Measurements from ENCODE around the gene SIGMAR1. TPM values are rescaled to one million over a fixed set of nuclear protein-coding genes. Genes with fewer than 3 reads are reported as not detected.

SIGMAR1 gene
- total RNA-seq, 1 donor: 15.6 TPM

DNA sequence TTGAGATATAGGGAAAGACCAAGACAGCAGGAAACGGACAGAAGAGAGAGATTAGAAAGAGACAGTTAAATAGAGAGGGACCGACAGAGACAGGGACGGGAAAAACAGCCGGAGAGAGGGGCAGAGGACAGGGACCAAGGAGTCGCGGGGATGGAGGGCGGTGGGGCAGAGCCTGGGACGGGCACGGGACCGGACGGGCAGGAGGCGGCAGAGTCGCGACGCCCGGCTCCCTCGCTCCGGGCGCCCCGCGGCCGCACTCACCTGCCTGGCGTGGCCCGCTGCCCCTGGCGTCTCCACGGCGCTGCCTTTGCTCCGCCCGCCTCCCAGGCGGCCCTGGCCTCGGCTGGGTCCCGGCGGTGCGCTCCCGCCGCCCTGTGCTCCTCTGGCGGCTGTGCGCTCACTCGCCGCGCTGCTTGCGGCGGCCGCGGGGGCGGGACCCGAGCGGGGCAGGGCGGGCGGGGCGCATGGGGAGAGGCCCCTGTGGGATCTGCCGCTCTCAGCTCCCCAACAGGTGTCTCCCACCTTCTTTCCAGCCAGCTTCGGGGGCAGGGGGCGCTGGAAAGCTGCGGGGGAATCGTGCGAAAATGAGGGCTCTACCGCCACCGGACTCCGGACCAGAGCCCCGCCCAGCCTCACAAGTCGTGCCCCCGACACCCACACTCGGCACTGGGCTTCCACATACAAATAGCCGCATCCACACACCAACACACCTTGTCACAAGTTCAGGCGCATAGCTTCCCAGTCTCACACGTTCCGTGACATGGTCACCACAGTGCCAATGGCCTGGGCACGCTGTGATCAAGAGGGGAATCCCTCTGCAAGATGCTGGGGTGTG lies 8.7 kb downstream of the SIGMAR1 start, which contains the start of gene ARID3C:
ARID3C (minus strand) TSS at position 411 of the 835 bp plus-strand sequence. CDS start 1,052 bp downstream, outside the sequence.
- Histone ChIP-seq H3K27me3 (ENCODE audit: insufficient read depth, low read length) (peaks cover 70% of the 10 kb centered on the region), H3K9me3 (ENCODE audit: low read depth, low read length) (no peaks in the 10 kb centered on the region), H3K4me1 (ENCODE audit: insufficient read depth, low read length) (peaks cover 12% of the 10 kb centered on the region), H3K4me3 (ENCODE audit: low read length) (no peak within 1 kb of the TSS)

DNA sequence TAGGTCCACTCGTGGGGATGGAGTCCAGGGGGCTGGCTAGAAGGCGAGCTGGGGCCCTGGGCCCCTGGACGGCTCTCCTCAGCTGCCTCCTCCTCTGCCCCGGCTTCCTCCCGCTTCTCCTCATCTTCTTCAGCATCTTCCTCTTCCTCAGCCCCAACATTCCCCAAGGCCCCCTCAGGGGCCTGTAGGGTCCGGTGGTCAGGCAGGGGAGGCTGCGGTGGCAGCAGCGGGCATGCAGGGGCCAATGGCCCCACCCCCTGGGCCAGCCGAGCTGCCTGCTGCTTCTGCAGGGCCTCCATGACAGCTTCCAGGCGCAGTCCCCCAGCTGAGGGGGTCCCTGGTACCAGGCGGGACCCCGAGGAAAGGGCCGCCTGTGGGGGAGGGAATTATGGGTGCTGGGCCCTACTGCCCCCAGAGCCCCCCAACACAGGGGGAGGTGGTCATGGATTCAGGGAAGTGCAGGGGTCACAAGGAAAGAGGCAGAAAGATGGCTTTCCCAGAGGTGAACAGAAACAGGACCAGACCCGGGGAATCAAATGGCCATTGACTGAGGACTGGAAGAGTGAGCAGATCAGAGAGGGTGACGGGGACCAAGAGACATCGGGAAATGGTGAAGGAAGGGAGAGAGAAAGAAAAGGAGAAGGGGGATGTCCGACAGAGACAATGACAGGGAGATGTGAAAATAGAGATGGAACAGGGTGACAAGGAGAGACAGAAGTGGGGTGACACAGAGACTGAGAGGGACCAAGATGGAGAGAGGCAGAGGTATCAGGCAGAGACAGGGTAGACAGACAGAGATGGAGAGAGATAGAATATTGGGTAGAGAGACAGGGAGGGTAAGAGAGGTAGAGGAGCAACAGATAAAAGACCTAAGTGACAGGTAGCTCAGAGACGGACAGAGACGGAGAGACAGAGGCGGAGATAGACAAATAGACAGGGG lies 9.6 kb downstream of the SIGMAR1 start:
- H3K9me3 ChIP-seq (ENCODE audit: low read depth, low read length): no peaks in the 10 kb centered on the region
- H3K4me1 ChIP-seq (ENCODE audit: insufficient read depth, low read length): peaks cover 14% of the 10 kb centered on the region
- peaks cover 77% of the 10 kb centered on the region for H3K27me3 ChIP-seq (ENCODE audit: insufficient read depth, low read length)
- H3K4me3 ChIP-seq (ENCODE audit: low read length): no peak overlapping the region

DNA sequence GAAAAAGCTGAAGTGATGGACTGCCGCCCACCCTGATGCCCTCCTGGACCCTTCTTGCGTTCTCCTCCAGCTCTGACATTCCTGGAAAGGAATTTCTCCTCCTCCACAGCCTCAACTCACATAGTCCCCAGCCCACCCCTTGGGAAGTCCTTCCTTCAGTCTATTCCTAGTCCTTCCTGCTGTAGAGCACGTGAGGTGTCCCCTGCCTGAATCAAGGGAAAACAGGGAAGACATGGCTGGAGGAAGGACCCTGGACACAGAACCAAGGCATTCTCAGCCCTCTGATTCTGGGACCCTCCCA lies 12.5 kb downstream of the SIGMAR1 start:
- no peaks in the 10 kb centered on the region for H3K9me3 ChIP-seq (ENCODE audit: low read depth, low read length)
- peaks cover 81% of the 10 kb centered on the region for H3K27me3 ChIP-seq (ENCODE audit: insufficient read depth, low read length)
- H3K4me1 ChIP-seq (ENCODE audit: insufficient read depth, low read length): peaks cover 20% of the 10 kb centered on the region
- no peak overlapping the region for H3K4me3 ChIP-seq (ENCODE audit: low read length)

DNA sequence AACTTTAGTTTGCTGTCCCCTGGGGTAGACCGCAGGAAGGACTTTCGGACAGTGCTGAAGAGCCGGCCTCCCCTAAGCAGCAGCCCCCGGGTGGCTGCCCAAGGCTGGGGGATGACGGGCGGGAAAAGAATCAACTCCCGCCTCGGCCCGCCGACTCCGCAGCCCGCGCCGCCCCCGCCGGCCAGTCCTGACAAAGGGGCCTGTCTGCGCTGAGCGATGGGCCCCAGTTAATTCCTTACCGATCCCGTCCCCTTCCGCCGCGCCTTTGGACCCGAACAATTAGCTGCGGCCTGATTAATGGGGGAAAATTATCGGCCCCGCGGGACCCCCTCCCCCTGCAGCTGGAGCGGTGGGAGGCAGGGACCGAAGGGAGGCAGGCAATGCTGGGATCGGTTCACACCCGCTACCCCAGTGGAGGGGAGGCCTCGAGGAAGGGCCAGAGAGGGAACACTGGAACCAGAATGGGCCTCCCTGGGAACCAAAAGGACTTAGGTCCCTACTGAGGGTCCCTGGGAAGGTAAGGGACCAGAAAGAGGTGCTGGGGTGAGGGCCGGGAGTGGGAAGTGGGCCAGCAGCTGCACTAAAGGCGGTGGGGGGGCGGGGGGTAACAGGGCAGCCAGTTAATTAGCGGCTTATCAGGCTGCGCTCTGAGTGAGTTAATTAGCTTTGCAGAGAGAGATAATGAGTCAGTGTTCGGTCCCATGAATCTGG lies 13.0 kb downstream of the SIGMAR1 start:
- no peak overlapping the region for H3K4me3 ChIP-seq (ENCODE audit: low read length)
- peaks cover 25% of the 10 kb centered on the region for H3K4me1 ChIP-seq (ENCODE audit: insufficient read depth, low read length)
- H3K9me3 ChIP-seq (ENCODE audit: low read depth, low read length): no peaks in the 10 kb centered on the region
- H3K27me3 ChIP-seq (ENCODE audit: insufficient read depth, low read length): peaks cover 76% of the 10 kb centered on the region

DNA sequence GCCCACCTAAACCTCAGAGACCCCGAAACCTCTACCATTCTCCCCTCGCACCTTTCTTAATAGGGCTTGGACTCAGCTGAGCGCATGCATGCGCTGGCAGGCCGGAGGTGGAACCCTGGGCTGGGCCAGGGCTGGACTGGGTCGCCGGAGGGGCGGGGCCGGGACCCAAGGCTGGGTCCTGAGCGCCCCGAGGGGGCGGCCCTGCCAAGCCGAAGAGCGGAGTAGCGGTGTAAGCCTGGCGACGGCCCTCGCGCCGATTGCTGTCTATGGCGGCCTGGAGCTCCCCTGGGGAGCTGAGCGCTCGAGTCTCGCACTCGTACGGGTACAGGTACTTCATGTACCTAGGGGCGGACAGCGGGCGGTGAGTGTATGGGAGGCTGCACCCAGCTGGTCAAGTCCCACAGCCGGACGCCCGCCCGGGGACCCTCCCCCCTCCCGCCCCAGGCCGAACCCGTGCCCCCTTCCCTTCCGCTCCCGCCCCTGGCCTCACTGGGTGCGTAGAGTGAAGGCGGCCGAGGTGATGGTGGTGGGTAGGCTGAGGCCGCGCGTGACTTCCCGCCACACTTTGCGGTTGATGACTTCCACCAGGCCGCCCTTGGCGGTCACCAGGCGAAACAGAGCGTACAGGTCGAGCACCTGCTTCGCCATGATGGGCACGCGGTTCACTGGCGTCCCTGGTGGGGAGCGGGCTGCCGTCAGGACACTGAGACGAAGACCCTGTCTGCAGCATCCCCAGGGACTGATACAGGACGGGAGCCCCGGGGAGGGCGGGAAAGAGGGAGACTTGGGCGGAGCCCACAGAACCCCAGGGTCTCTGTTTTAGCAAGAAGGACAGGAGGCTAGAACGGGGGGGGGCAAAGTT lies 14.0 kb downstream of the SIGMAR1 start:
- Histone ChIP-seq H3K4me1 (ENCODE audit: insufficient read depth, low read length) (peaks cover 26% of the 10 kb centered on the region), H3K27me3 (ENCODE audit: insufficient read depth, low read length) (peaks cover 69% of the 10 kb centered on the region), H3K4me3 (ENCODE audit: low read length) (no peak overlapping the region), H3K9me3 (ENCODE audit: low read depth, low read length) (no peaks in the 10 kb centered on the region)

DNA sequence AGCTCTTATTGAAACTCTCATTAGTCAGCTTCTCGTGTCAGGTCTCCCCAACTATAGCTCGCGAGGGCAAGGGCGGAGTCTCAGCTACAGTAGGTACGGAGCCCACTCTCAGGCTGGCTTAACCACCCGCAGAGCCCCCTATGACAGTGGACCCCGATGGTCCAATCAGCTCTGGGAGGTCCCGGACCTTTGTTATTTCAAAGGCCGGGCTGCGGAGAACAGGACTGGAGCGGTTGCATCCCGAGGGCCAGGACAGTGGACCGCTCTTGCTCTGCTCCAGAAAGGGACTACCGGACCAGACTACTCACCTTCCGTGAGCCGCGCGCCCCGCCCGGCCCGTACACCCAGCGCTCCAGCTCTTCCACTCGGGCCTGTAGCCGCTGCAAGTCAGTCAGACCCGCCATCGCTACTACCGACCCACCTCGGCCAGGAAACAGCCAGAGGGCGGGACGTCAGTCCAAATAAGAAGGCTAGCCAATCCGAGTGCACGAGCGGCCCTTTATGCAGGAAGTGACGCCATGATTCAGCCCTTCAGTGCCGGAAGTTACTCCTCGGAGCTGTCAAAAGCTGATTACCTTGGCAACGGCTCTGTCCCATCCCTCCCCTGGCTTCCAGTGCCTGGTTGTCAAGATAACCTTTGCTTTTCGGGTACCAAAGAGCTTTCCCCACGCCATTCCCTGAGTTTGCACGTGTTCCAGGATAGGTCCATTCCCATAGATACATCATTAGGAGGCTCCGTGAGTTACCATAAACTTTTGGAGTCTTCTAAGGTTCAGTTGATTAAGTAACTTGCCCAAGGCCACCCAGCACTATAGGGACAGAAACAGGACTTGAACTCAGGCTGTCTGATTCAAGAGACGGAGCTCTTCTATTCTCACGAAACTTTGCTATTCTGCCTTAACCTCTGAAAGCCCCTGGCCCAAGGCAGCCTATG lies 17.3 kb downstream of the SIGMAR1 start, which contains the start of gene DCTN3:
DCTN3 (minus strand) TSS at position 435 of the 934 bp plus-strand sequence; CDS start at position 404, 31 bp downstream.
- peaks cover 36% of the 10 kb centered on the region for H3K27me3 ChIP-seq (ENCODE audit: insufficient read depth, low read length)
- H3K4me3 ChIP-seq (ENCODE audit: low read length): peak within 1 kb of the TSS; percentile 76
- no peaks in the 10 kb centered on the region for H3K9me3 ChIP-seq (ENCODE audit: low read depth, low read length)
- peaks cover 19% of the 10 kb centered on the region for H3K4me1 ChIP-seq (ENCODE audit: insufficient read depth, low read length)

DNA sequence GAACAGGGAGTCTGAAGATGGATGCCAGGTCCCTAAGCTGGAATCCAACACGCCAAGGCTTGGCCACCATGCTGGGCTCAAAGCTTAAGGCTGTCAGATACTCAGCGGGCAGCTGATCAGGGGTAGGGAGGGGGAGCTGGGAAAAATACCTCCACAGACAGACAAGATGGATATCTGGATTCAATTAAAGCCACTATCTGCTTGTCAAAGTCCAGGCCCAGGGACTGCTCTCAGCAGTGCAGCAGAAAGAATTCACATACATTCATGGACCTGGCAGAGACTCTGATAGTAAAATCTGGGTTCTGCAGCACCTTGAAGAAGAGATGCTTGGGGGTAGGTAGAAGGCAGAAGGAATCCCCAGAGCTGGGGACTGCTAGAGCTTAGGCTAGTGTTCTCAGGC lies 22.5 kb downstream of the SIGMAR1 start:
- Histone ChIP-seq H3K4me1 (ENCODE audit: insufficient read depth, low read length) (peaks cover 29% of the 10 kb centered on the region), H3K27me3 (ENCODE audit: insufficient read depth, low read length) (no peaks in the 10 kb centered on the region), H3K4me3 (ENCODE audit: low read length) (no peak overlapping the region), H3K9me3 (ENCODE audit: low read depth, low read length) (no peaks in the 10 kb centered on the region)

DNA sequence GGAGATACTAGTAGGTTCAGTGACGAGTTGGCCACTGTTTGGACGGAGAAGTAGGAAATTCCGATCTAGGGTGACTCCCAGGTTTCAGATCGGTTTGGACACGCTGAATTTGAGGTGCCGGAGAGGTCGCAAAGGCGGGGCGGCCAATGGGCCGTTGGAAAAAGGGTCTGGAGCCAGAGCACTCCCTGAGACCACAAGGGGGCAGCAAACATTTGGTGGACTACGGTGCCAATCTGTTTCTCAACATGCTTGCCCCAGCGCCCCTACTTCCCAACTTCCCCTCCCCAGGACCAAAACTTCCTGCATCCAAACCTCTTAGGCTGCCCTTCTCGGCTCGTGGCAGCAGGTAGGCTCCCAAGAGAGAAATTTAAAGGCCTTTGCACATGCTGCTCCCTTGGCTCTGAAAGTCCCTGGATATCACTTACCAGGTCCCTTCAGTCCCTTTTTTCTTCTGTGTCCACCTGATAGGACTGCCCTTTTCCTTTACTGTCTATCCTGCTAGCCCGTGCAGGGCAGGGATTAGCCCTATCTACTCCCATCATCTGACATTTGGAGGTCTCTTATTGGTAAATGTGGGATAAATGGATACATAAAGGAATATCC lies 24.7 kb downstream of the SIGMAR1 start:
- Histone ChIP-seq H3K9me3 (ENCODE audit: low read depth, low read length) (no peaks in the 10 kb centered on the region), H3K27me3 (ENCODE audit: insufficient read depth, low read length) (no peaks in the 10 kb centered on the region), H3K4me3 (ENCODE audit: low read length) (peak overlapping the region; percentile 80), H3K4me1 (ENCODE audit: insufficient read depth, low read length) (peaks cover 22% of the 10 kb centered on the region)

DNA sequence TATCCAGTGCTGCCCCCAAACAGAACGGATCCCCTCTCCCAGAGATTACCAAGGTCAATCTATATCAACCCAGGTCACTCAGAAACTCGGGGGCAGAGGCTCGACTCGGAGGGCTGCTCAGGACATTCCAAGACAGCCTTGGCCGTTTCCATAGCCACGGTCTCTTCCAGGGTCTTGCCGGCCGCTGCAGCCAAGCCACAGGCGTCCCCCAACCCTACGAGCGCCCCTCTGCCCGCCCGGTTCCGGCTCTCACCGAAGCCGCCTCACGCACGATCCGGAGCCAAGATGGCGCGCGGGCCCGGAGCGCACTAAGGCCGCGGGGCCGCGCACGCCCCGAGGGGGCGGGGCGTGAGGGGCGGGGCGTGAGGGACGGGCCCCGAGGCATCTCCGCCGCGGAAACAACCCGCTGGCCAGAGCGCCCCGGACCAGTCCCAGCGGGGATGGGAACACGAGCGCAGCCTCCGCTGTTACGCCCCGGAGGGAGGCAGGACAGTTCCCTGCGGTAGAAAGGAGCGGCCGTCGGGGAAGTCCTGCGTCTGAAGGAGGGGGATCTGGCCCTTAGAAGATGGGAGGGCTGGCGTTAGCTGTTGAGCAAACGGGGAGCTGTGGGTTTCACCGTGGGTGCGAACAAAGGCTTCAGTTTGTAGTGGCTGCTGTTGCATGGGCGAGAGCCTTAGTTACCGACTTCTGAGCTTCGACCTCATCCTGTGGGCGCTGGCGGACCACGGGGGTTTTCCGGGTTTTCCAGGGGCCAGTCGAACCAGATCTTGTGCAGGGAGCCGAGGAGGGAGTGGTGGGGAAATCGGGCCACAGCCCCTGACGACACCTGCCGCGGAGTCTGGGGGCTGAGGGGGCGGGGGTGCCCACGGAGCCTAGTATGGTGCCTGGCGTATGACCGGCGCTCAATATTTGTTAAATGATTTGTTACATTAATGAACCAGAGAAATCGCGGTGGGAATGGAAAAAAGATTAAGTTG lies 25.5 kb downstream of the SIGMAR1 start, which contains the start of gene RPP25L:
RPP25L (minus strand) TSS at position 287 of the 977 bp plus-strand sequence. CDS start 801 bp downstream, outside the sequence.
- Histone ChIP-seq H3K27me3 (ENCODE audit: insufficient read depth, low read length) (no peaks in the 10 kb centered on the region), H3K4me1 (ENCODE audit: insufficient read depth, low read length) (peaks cover 22% of the 10 kb centered on the region), H3K9me3 (ENCODE audit: low read depth, low read length) (no peaks in the 10 kb centered on the region), H3K4me3 (ENCODE audit: low read length) (peak within 1 kb of the TSS; percentile 80)

DNA sequence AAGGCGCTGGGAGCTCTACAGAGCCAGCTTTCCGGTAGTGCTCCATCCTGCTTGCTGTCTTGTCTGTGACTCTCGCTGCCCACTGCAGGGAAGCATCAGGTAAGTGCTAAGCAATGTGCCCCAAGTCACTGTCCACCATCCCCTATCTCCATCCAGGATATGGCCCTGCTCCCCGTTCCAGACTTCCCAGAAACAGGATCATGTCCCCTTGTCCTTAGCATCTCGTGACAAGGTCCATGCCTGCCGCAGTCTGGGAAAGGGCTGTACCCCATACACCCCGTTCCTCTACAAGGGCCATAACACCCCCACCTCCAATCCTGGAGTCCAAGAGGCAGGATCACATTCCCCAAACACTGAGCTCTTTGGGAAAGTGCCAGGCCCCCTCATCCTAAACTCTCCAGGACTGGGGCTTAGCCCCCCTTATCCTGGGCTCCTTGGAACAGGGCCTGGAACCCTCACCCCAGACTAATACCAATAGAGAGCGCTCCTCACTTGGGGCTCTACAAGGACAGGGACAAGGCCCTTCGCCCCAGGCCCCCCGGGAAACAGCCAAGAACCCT lies 26.3 kb downstream of the SIGMAR1 start:
- no peaks in the 10 kb centered on the region for H3K9me3 ChIP-seq (ENCODE audit: low read depth, low read length)
- peak overlapping the region; percentile 80 for H3K4me3 ChIP-seq (ENCODE audit: low read length)
- H3K27me3 ChIP-seq (ENCODE audit: insufficient read depth, low read length): no peaks in the 10 kb centered on the region
- H3K4me1 ChIP-seq (ENCODE audit: insufficient read depth, low read length): peaks cover 22% of the 10 kb centered on the region

DNA sequence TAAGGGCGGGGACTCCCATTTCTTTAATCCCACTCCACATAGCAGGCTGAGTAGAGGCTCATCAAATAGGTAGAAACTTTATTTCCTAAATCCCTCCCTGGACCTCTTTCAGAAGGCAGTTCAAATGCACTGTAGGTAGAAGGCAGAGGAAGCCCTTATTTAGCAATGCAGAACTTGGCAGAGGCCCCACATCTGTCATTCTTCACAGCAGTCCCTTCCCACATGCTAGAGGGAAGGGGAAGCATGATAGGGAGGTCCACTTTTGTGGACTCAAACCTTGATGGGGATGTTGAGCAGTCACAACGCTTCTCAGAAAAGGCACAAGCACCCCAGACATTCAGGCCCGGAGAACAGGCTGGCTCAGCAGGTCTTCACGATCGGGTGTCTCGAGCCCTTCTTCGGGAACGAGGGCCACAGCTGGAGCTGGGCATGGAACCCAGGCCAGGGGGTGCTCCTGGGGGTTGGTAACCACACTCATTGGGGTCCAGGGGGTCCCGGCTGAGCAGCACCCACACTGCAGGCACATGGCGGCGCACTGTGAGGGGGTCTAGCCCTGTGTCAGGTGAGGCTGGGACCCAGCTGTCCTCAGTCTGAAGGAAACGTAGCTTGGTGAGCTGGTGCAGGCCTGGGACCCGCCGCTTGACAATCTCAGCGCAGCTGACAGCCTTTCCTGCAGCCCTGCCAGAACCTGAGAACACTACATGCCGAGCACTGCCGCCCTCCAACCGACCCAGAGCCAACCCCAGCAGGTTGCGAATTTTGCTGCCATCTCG lies 27.0 kb downstream of the SIGMAR1 start:
- H3K4me1 ChIP-seq (ENCODE audit: insufficient read depth, low read length): peaks cover 22% of the 10 kb centered on the region
- H3K4me3 ChIP-seq (ENCODE audit: low read length): no peak overlapping the region
- H3K27me3 ChIP-seq (ENCODE audit: insufficient read depth, low read length): no peaks in the 10 kb centered on the region
- no peaks in the 10 kb centered on the region for H3K9me3 ChIP-seq (ENCODE audit: low read depth, low read length)

Measured in mononuclear cell (primary cell).